IgD-negative memory B cell (primary cell): ENCODE measurements around the gene GOLIM4. TPM values are rescaled to one million over a fixed set of nuclear protein-coding genes. Genes with fewer than 3 reads are reported as not detected.

ENCODE experiments used
- H3K27ac Mint-ChIP-seq, 3 donors: one replicate each; pipeline ENCODE4 v1.8.0; 2020 to 2022; ENCODE audit warnings: mild to moderate bottlenecking in 3 of 3, mixed read lengths in 3 of 3, moderate library complexity in 1 of 3
- H3K27me3 Mint-ChIP-seq: one replicate; pipeline ENCODE4 v1.8.0; 2021; ENCODE audit warnings: mixed read lengths
- H3K36me3 Mint-ChIP-seq: one replicate; pipeline ENCODE4 v1.8.0; 2020; ENCODE audit warnings: mild to moderate bottlenecking, mixed read lengths
- H3K4me1 Mint-ChIP-seq, 3 donors: one replicate each; pipeline ENCODE4 v1.8.0; 2020 to 2022; ENCODE audit warnings: mixed read lengths in 3 of 3, mild to moderate bottlenecking in 1 of 3
- H3K4me3 Mint-ChIP-seq, 4 donors: one replicate each; pipeline ENCODE4 v1.8.0; 2020 to 2022; ENCODE audit warnings: mild to moderate bottlenecking in 4 of 4, mixed read lengths in 4 of 4, moderate library complexity in 3 of 4
- H3K9me3 Mint-ChIP-seq, 3 donors: one replicate each; pipeline ENCODE4 v1.8.0; 2020 to 2021; ENCODE audit warnings: mixed read lengths in 3 of 3, mild to moderate bottlenecking in 1 of 3
- polyA plus RNA-seq: library from polyadenylated mRNA; unstranded; fragments of 300-500 nt; fragmentation: Illumina TruSeq; gene quantifications from one replicate; pipeline ENCODE4 v1.2.3, GENCODE V29; 2021

GOLIM4 gene
- polyA plus RNA-seq, 1 donor from 2014 or later: 2.3 TPM

- H3K27me3 Mint-ChIP-seq: peaks cover 2% of the 10 kb centered on the region
- H3K27ac Mint-ChIP-seq: no peak overlapping the region
- H3K9me3 Mint-ChIP-seq: no peaks in the 10 kb centered on the region
- no peaks in the 10 kb centered on the region for H3K36me3 Mint-ChIP-seq
- no peaks in the 10 kb centered on the region for H3K4me1 Mint-ChIP-seq
- H3K4me3 Mint-ChIP-seq: no peak overlapping the region
Measured at GRCh38 chr3:168117059-168117458, 21.3 kb upstream of the GOLIM4 start.

- H3K27me3 Mint-ChIP-seq: peaks cover 2% of the 10 kb centered on the region
- H3K36me3 Mint-ChIP-seq: no peaks in the 10 kb centered on the region
- no peak overlapping the region for H3K27ac Mint-ChIP-seq
- H3K9me3 Mint-ChIP-seq: no peaks in the 10 kb centered on the region
- H3K4me3 Mint-ChIP-seq: no peak overlapping the region
- no peaks in the 10 kb centered on the region for H3K4me1 Mint-ChIP-seq
Measured at GRCh38 chr3:168116279-168116678, 20.6 kb upstream of the GOLIM4 start.

GRCh38 chr3:168113848-168114247 is 18.1 kb upstream of the GOLIM4 start:
- H3K4me3 Mint-ChIP-seq: no peak overlapping the region
- no peaks in the 10 kb centered on the region for H3K9me3 Mint-ChIP-seq
- no peaks in the 10 kb centered on the region for H3K4me1 Mint-ChIP-seq
- no peaks in the 10 kb centered on the region for H3K27me3 Mint-ChIP-seq
- no peak overlapping the region for H3K27ac Mint-ChIP-seq
- H3K36me3 Mint-ChIP-seq: no peaks in the 10 kb centered on the region

GRCh38 chr3:168112894-168113293 is 17.2 kb upstream of the GOLIM4 start:
- Mint-ChIP-seq H3K9me3 (no peaks in the 10 kb centered on the region), H3K27me3 (no peaks in the 10 kb centered on the region), H3K4me3 (no peak overlapping the region), H3K27ac (no peak overlapping the region), H3K4me1 (no peaks in the 10 kb centered on the region), H3K36me3 (no peaks in the 10 kb centered on the region)

- H3K27ac Mint-ChIP-seq: no peak overlapping the region
- no peaks in the 10 kb centered on the region for H3K4me1 Mint-ChIP-seq
- H3K4me3 Mint-ChIP-seq: no peak overlapping the region
- H3K36me3 Mint-ChIP-seq: peaks cover 1% of the 10 kb centered on the region
- H3K27me3 Mint-ChIP-seq: peaks cover 2% of the 10 kb centered on the region
- peaks cover 2 to 4% (median 4%) of the 10 kb centered on the region in 3 donors for H3K9me3 Mint-ChIP-seq
Measured at GRCh38 chr3:168104361-168104760, 8.6 kb upstream of the GOLIM4 start.

- Mint-ChIP-seq H3K4me1 (no peaks in the 10 kb centered on the region), H3K9me3 (peaks cover 2 to 4% (median 4%) of the 10 kb centered on the region in 3 donors), H3K27ac (no peak overlapping the region), H3K36me3 (peaks cover 1% of the 10 kb centered on the region), H3K4me3 (no peak overlapping the region), H3K27me3 (peaks cover 2% of the 10 kb centered on the region)
Measured at GRCh38 chr3:168102735-168103410, 7.1 kb upstream of the GOLIM4 start.

- Mint-ChIP-seq H3K27ac (no peak overlapping the region), H3K36me3 (peaks cover 1% of the 10 kb centered on the region), H3K9me3 (no peaks in the 10 kb centered on the region), H3K4me1 (peaks cover 1 to 6% (median 3%) of the 10 kb centered on the region in 3 donors), H3K4me3 (peak overlapping the region in 1 of 4 donors; percentile 65), H3K27me3 (peaks cover 2% of the 10 kb centered on the region)
Measured at GRCh38 chr3:168100777-168101492, 5.2 kb upstream of the GOLIM4 start.

GRCh38 chr3:168097381-168097780 is 1.7 kb upstream of the GOLIM4 start:
- H3K9me3 Mint-ChIP-seq: no peaks in the 10 kb centered on the region
- H3K4me3 Mint-ChIP-seq: peak overlapping the region in 1 of 4 donors; percentile 93
- H3K27me3 Mint-ChIP-seq: peaks cover 2% of the 10 kb centered on the region
- peaks cover 12 to 17% (median 16%) of the 10 kb centered on the region in 3 donors for H3K4me1 Mint-ChIP-seq
- H3K36me3 Mint-ChIP-seq: no peaks in the 10 kb centered on the region
- H3K27ac Mint-ChIP-seq: no peak overlapping the region

GRCh38 chr3:168096210-168096652 is 507 bp upstream of the GOLIM4 start:
- H3K36me3 Mint-ChIP-seq: no peaks in the 10 kb centered on the region
- no peaks in the 10 kb centered on the region for H3K27me3 Mint-ChIP-seq
- peaks cover 12 to 17% (median 16%) of the 10 kb centered on the region in 3 donors for H3K4me1 Mint-ChIP-seq
- H3K9me3 Mint-ChIP-seq: no peaks in the 10 kb centered on the region
- peak overlapping the region; percentile 93 to 97 (median 95) for H3K4me3 Mint-ChIP-seq
- peak overlapping the region; percentile 83 to 97 (median 91) for H3K27ac Mint-ChIP-seq

GRCh38 chr3:168094877-168095610 is 680 bp downstream of the GOLIM4 start:
- Mint-ChIP-seq H3K4me1 (peaks cover 12 to 18% (median 17%) of the 10 kb centered on the region in 3 donors), H3K4me3 (peak overlapping the region; percentile 93 to 97 (median 95)), H3K9me3 (no peaks in the 10 kb centered on the region), H3K36me3 (no peaks in the 10 kb centered on the region), H3K27me3 (no peaks in the 10 kb centered on the region), H3K27ac (peak overlapping the region; percentile 57 to 91 (median 83))

GRCh38 chr3:168094580-168094876 is 1.2 kb downstream of the GOLIM4 start:
- no peaks in the 10 kb centered on the region for H3K27me3 Mint-ChIP-seq
- H3K36me3 Mint-ChIP-seq: no peaks in the 10 kb centered on the region
- H3K4me1 Mint-ChIP-seq: peaks cover 12 to 18% (median 17%) of the 10 kb centered on the region in 3 donors
- no peaks in the 10 kb centered on the region for H3K9me3 Mint-ChIP-seq
- H3K4me3 Mint-ChIP-seq: peak overlapping the region; percentile 93 to 96 (median 94)
- peak overlapping the region; percentile 57 to 88 (median 83) for H3K27ac Mint-ChIP-seq

GRCh38 chr3:168093790-168094189 is 1.9 kb downstream of the GOLIM4 start:
- H3K9me3 Mint-ChIP-seq: no peaks in the 10 kb centered on the region
- no peaks in the 10 kb centered on the region for H3K27me3 Mint-ChIP-seq
- H3K36me3 Mint-ChIP-seq: no peaks in the 10 kb centered on the region
- no peak overlapping the region for H3K27ac Mint-ChIP-seq
- H3K4me1 Mint-ChIP-seq: peaks cover 12 to 18% (median 17%) of the 10 kb centered on the region in 3 donors
- H3K4me3 Mint-ChIP-seq: peak overlapping the region in 2 of 4 donors; percentile 60 to 70

GRCh38 chr3:168093229-168093628 is 2.5 kb downstream of the GOLIM4 start:
- Mint-ChIP-seq H3K27me3 (no peaks in the 10 kb centered on the region), H3K36me3 (no peaks in the 10 kb centered on the region), H3K4me3 (peak overlapping the region in 2 of 4 donors; percentile 60 to 70), H3K4me1 (peaks cover 17 to 23% (median 22%) of the 10 kb centered on the region in 3 donors), H3K27ac (no peak overlapping the region), H3K9me3 (no peaks in the 10 kb centered on the region)

- no peaks in the 10 kb centered on the region for H3K27me3 Mint-ChIP-seq
- H3K4me3 Mint-ChIP-seq: peak overlapping the region in 1 of 4 donors; percentile 15
- H3K27ac Mint-ChIP-seq: no peak overlapping the region
- H3K4me1 Mint-ChIP-seq: peaks cover 21 to 25% (median 24%) of the 10 kb centered on the region in 3 donors
- no peaks in the 10 kb centered on the region for H3K36me3 Mint-ChIP-seq
- no peaks in the 10 kb centered on the region for H3K9me3 Mint-ChIP-seq
Measured at GRCh38 chr3:168091941-168092340, 3.8 kb downstream of the GOLIM4 start.

- Mint-ChIP-seq H3K27ac (no peak overlapping the region), H3K36me3 (no peaks in the 10 kb centered on the region), H3K4me3 (no peak overlapping the region), H3K9me3 (no peaks in the 10 kb centered on the region), H3K27me3 (no peaks in the 10 kb centered on the region), H3K4me1 (peaks cover 21 to 24% (median 21%) of the 10 kb centered on the region in 3 donors)
Measured at GRCh38 chr3:168091302-168091858, 4.3 kb downstream of the GOLIM4 start.
